Transverse colon (tissue), 4 donors: Measurements from ENCODE around the gene OLIG2. TPM values are rescaled to one million over a fixed set of nuclear protein-coding genes. Genes with fewer than 3 reads are reported as not detected.
A peak's percentile ranks its signal among the peaks of the same experiment; 100 is the strongest.

Source experiments
- DNase-seq: peaks from one replicate; pipeline ENCODE4 v3.0.0-alpha.2; 2019
- H3K27ac ChIP-seq, 4 donors: fragments of 200-600 bp; sonication (generic); 2 replicates each; pipeline ENCODE4 v1.5.1; 2016 to 2018; ENCODE audit warnings: inconsistent platforms in 4 of 4
- H3K27me3 ChIP-seq: fragments of 200-600 bp; sonication (generic); 2 replicates; pipeline ENCODE4 v1.5.1; 2017; ENCODE audit warnings: inconsistent platforms
- H3K36me3 ChIP-seq, 4 donors: fragments of 200-600 bp; sonication (generic); 2 replicates each; pipeline ENCODE4 v1.5.1; 2017 to 2019; ENCODE audit warnings: inconsistent platforms in 4 of 4
- H3K4me1 ChIP-seq, 4 donors: fragments of 200-600 bp; sonication (generic); 2 replicates each; pipeline ENCODE4 v1.5.1; 2017 to 2020; ENCODE audit warnings: inconsistent platforms in 4 of 4
- H3K4me3 ChIP-seq, 4 donors: fragments of 200-600 bp; sonication (generic); 1 replicate in 1 of 4; 2 replicates in 3 of 4; pipeline versions ENCODE4 v1.5.1 to v1.6.1; 2017 to 2019; ENCODE audit warnings: inconsistent platforms in 4 of 4
- H3K9me3 ChIP-seq, 2 donors: fragments of 200-600 bp; sonication (generic); 2 replicates each; pipeline ENCODE4 v1.5.1; 2017 to 2019; ENCODE audit warnings: inconsistent platforms in 2 of 2
- EP300 ChIP-seq: sonication (generic); formaldehyde crosslinking; IDR thresholded peaks from one replicate; pipeline ENCODE4 v1.6.1; 2017; ENCODE audit warnings: antibody characterized with exemption, low read depth
- POLR2A ChIP-seq: fragments of 450-650 bp; IDR thresholded peaks from one replicate; pipeline ENCODE4 v1.6.1; 2016; ENCODE audit warnings: antibody characterized with exemption, mild to moderate bottlenecking, moderate library complexity
- POLR2AphosphoS5 ChIP-seq, 3 donors: sonication (generic); formaldehyde crosslinking; IDR thresholded peaks; one replicate each; pipeline ENCODE4 v1.6.1; 2016; ENCODE audit warnings: antibody characterized with exemption in 3 of 3
- WGBS, 2 donors: methylation state at CpG; one replicate each; pipeline ENCODE4 v1.1.5; 2018; ENCODE audit warnings: low coverage in 1 of 2; 5-methylcytosine and 5-hydroxymethylcytosine counted together
- in situ Hi-C, 4 donors: fragments of 200-750 bp; cut with MboI; loops; one replicate each; pipeline versions ENCODE4 v1.15.0 to v1.15.1; 2017; ENCODE audit warnings: low sequenced_read_pairs in 3 of 4, low pct_ligation_motif_present in 1 of 4, low pct_unique_long_range_greater_than_20kb in 1 of 4
- intact Hi-C: fragments of 100-400 bp; cut with DNase I; formaldehyde crosslinking; loops from one replicate; pipeline ENCODE4 v1.15.1; 2023; ENCODE audit warnings: low total_unique reads
- total RNA-seq, 4 donors: library from RNA; depleted of rRNA; stranded (reverse); fragments of >200 nt; gene quantifications; one replicate each; pipeline ENCODE4 v1.1.0, GENCODE V29; 2016
- TF ChIP-seq, protein P1 (sequence below), 5 experiments: fragments of 200-600 bp in 3 of 5; fragments of 450-650 bp in 2 of 5; sonication (generic) in 3 of 5; IDR thresholded peaks; 1 replicate in 2 of 5; 2 replicates in 3 of 5; pipeline ENCODE4 v1.5.1; 2016 to 2017; ENCODE audit warnings: antibody characterized with exemption in 5 of 5, inconsistent platforms in 3 of 5, mild to moderate bottlenecking in 2 of 5, moderate library complexity in 1 of 5

Gene OLIG2
- total RNA-seq, 4 donors from 2014 or later, result not detected

DNA sequence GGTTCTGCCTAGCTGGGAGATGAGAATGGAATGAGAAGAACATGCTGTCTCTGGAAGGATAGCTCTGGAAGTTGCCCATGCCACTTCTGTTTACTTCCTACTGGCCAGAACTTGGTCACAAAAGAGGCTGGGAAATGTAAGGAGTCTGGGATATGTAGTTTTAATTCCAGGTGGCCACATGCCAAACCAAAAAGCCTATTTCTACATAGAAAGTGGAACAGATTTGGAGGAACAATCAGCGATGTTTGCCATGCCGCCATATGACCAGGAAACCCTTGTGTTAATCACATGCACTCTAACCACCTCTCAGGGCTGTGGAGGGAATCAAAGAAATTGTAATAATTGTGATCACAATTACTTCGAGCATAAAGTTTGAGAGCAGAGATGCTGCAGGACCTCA lies 10.0 kb upstream of the OLIG2 start:
- Histone ChIP-seq H3K27ac (no peak overlapping the region), H3K36me3 (no peaks in the 10 kb centered on the region), H3K4me1 (peaks cover 0 to 12% (median 8%) of the 10 kb centered on the region in 4 donors), H3K27me3 (peaks cover 81% of the 10 kb centered on the region), H3K9me3 (no peaks in the 10 kb centered on the region), H3K4me3 (no peak overlapping the region)
- TF ChIP-seq, protein P1, sequence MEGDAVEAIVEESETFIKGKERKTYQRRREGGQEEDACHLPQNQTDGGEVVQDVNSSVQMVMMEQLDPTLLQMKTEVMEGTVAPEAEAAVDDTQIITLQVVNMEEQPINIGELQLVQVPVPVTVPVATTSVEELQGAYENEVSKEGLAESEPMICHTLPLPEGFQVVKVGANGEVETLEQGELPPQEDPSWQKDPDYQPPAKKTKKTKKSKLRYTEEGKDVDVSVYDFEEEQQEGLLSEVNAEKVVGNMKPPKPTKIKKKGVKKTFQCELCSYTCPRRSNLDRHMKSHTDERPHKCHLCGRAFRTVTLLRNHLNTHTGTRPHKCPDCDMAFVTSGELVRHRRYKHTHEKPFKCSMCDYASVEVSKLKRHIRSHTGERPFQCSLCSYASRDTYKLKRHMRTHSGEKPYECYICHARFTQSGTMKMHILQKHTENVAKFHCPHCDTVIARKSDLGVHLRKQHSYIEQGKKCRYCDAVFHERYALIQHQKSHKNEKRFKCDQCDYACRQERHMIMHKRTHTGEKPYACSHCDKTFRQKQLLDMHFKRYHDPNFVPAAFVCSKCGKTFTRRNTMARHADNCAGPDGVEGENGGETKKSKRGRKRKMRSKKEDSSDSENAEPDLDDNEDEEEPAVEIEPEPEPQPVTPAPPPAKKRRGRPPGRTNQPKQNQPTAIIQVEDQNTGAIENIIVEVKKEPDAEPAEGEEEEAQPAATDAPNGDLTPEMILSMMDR (IDR thresholded peaks at IDR 0.05), result no peak
- TF ChIP-seq POLR2AphosphoS5 (IDR thresholded peaks at IDR 0.05), result no peak
- TF ChIP-seq EP300, result no peak
- intact Hi-C loops (no loop called here), in situ Hi-C loops (no loop called here)
- WGBS, 2 donors, result 82 to 88% methylated on average over 3 of the region's 3 CpGs
- no peak for DNase-seq

DNA sequence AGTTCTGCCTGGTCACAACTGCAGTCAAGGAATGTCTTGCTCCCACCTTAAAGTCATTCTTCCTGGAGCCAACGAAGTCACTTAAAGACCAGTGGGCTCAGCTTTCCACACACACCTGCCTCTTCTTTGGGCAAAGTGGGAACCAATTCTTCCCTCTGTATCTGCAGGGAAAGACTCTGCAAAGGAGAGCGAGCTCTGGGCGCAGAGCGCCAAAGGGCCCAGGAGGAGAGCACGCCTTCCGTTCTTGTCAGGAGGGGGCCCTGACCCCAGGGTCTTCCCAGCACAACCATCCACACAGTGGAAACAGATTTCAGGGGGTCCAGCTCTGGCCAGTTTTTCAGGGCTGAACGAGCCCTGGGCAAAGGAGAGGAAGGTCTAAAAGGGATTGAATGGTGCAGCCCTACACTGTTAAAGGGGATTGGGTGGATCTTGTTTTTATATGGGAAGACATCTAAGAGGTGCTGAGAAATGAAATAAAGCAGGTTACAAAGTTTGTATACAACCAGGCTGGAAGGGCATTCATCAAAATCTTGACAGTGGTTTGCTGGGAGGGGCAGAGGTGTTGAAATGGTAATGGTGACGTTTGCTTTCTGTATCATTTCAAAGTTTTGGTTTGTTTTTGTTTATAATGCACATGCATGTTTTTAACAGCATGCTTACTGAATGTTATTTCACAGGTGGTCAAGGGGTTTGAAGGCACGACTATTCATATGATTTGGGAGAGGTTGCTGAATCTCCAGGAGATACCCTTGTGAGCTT lies 6.8 kb upstream of the OLIG2 start:
- in situ Hi-C loops, result no loop called here
- H3K27me3 ChIP-seq, result peaks cover 97% of the 10 kb centered on the region
- no peak for TF ChIP-seq EP300
- TF ChIP-seq, protein P1 (IDR thresholded peaks at IDR 0.05), result no peak
- TF ChIP-seq POLR2AphosphoS5 (IDR thresholded peaks at IDR 0.05), result no peak
- TF ChIP-seq POLR2A, result no peak

DNA sequence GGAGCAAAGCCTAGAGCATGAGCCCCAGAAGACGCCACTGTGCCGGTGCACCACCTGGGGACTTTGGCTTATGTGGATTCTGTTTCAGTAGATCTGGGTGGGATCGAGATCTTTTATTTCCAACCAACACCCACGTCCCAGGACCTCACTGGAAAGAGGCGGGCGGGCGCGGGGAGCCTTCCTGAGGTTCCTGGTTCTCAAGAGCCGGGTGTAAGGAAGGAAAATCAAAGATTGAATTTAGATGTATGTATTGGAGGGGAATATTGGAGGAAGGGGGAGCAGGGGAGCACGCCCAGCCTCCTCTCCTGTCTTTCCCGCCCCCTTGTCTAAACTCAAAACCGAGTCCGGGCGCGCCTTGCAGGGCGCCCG lies 6.2 kb upstream of the OLIG2 start:
- in situ Hi-C loops, result no loop called here
- TF ChIP-seq, protein P1 (IDR thresholded peaks at IDR 0.05), result no peak
- TF ChIP-seq EP300, result no peak
- no peak for TF ChIP-seq POLR2AphosphoS5 (IDR thresholded peaks at IDR 0.05)
- TF ChIP-seq POLR2A, result no peak
- Histone ChIP-seq H3K4me3 (peak overlapping the region in 1 of 4 donors; percentile 29), H3K27me3 (peaks cover 98% of the 10 kb centered on the region), H3K36me3 (no peaks in the 10 kb centered on the region), H3K9me3 (no peaks in the 10 kb centered on the region), H3K4me1 (peaks cover 0 to 27% (median 13%) of the 10 kb centered on the region in 4 donors), H3K27ac (no peak overlapping the region)
- no peak for DNase-seq
- intact Hi-C loops, result no loop called here
- 20% methylated on average over 17 of the region's 17 CpGs; no CpG with 5 or more reads in 1 of the 2 donors for WGBS, 2 donors

More for the DNA sequence above, 6.8 kb upstream of the OLIG2 start:
- Histone ChIP-seq H3K4me3 (no peak overlapping the region), H3K9me3 (no peaks in the 10 kb centered on the region), H3K4me1 (peaks cover 0 to 22% (median 11%) of the 10 kb centered on the region in 4 donors), H3K36me3 (no peaks in the 10 kb centered on the region), H3K27ac (no peak overlapping the region)
- DNase-seq, result no peak
- 31 to 32% methylated on average over 6 to 9 of the region's 9 CpGs for WGBS, 2 donors
- intact Hi-C loops, result no loop called here

DNA sequence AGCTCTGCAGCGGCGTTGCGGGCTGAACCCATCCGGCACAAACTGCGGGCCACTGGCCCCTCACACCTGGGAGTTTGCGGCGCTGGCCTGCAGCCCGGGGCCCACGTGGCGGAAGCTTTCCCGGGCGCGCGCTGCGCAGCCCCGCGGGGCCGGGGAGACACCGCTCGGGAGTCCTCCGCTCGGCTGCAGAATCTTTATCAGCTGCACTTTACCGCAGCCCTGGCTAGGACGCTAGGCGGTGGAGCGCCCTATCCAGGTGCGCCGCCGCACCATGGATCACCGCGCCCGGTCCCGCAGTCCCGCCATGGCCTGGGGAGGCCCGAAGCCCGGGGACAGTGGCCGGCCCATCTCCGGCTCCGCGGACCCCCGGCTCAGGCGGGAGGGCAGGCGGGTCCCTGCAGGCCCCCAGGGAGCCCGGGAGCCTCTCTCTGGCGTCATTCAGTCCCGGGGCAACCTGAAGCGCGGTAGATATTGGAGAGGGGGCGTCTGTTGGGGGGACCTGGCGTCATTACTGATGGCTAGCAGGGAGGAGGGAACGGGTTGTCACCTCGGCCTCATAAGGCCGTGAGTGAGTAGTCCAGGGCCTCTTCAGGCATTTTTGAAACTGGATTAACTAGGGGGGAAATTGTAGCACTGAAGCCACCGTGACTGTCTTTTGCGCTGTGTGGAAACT lies 5.7 kb upstream of the OLIG2 start:
- TF ChIP-seq POLR2AphosphoS5 (IDR thresholded peaks at IDR 0.05), result no peak
- TF ChIP-seq, protein P1 (IDR thresholded peaks at IDR 0.05), result no peak
- no peak for TF ChIP-seq EP300
- TF ChIP-seq POLR2A, result no peak
- Histone ChIP-seq H3K4me1 (peaks cover 0 to 27% (median 13%) of the 10 kb centered on the region in 4 donors), H3K9me3 (no peaks in the 10 kb centered on the region), H3K27ac (no peak overlapping the region), H3K36me3 (no peaks in the 10 kb centered on the region), H3K4me3 (peak overlapping the region in 1 of 4 donors; percentile 29), H3K27me3 (peaks cover 98% of the 10 kb centered on the region)
- 2% methylated on average over 41 of the region's 55 CpGs; no CpG with 5 or more reads in 1 of the 2 donors for WGBS, 2 donors
- no peak for DNase-seq
- in situ Hi-C loops, result no loop called here
- intact Hi-C loops, result no loop called here
